Activated CD4-positive, CD25-positive, alpha-beta regulatory T cell treated with anti-CD3 and anti-CD28 coated beads, Interleukin-2, amount 50 U/mL, for 16 hours (primary cell): ENCODE results near the gene NDFIP1.

ENCODE experiments used
- DNase-seq: peaks from one replicate; pipeline ENCODE4 v3.0.0-alpha.2; 2020; ENCODE audit warnings: low read depth, low spot score

The NDFIP1 gene

DNA sequence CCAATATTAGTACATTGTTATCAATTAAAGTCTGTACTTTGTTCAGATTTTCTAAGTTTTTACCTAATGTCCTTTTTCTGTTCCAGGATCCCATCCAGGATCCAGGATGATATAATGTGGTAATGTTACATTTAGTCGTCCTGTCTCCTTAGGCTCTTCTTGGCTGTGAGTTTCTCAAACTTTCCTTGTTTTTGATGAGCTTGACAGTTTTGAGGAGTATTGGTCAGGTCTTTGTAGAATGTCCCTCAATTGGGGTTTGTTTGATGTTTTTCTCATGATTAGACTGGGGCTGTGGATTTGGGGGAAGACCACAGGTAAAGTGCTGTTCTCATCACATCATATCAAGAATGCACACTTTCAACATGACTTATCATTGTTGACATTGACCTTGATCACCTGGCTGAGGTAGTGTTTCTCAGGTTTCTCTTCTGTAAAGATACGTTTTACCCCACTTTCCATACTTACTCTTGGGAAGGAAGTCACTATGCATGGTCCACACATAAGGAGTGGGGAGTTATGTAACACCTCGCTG is 9.6 kb downstream of the NDFIP1 start:
- DNase-seq, result no peak

DNA sequence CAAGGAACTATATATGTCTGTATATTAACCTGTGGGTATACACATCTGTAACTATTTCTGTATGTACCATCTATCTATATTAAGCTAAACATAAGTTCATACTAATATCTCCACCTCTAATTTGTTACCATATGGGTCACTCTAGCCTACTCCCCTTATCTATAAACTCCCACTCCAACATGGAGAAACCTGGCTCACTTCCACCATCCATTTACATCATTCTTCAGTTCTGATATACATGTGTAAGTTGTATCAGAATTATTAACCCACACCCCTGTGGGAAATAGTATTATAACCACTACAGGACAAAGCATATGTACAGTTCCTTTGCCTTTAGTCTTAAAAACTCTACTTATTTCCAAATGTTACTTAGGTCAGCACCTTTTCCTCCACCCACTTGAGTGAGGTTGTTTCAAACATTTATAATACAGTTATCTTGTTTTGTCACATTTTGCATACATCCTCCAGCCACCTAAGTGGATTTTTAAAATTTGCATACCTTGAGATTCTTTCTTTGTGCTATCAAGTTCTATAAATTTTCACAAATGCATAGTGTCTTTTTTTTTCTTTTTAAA is 10.6 kb downstream of the NDFIP1 start:
- DNase-seq, result no peak

DNA sequence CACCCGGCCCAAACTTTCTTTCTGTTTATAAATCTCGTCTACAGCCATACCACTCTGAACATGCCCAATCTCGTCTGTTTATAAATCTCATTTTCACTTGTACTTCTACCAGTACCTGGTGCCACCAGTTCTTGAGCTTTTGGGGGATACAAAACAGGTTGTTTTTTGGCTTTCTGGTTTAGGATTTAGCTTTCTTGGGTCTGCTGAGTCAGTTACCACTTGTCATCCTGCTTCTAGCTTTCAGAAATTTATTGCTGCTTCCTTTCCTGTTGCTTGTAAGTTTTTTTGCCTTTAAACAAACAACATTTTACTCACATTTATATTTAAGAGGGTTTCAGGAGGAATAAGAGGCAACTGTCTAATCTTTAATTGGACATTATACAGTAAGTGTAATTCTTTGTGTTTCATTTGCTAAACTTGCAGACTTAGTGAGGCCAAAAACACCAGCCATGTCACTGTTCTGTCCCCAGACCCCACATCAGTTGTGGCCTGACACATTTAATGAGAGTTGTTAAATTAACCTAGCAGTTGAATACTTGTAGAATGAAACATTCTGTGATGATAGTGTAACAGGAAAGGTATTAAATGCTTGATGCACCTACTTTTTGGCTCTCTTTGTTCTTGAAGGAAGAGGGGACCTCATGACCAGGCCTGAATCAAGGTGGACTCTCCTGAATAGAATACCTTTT is 11.8 kb downstream of the NDFIP1 start:
- no peak for DNase-seq

DNA sequence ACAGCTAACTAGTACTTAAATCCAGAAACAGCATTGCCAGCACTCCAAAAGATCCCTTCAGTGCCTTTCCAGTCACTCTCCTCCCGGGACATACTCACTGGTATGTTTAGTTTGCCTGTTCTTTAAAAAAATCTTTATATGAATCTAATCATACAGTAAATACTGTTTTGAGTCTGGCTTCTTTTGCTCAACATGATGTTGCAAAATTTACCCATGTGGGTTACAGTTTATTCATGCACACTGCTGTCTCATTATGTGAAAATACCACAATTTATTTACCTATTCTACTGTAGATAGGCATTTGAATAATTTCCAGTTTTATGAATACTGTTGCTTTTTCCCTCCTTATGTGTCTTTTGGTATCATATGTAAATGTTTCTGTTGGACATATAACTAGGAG is 13.5 kb downstream of the NDFIP1 start:
- no peak for DNase-seq

DNA sequence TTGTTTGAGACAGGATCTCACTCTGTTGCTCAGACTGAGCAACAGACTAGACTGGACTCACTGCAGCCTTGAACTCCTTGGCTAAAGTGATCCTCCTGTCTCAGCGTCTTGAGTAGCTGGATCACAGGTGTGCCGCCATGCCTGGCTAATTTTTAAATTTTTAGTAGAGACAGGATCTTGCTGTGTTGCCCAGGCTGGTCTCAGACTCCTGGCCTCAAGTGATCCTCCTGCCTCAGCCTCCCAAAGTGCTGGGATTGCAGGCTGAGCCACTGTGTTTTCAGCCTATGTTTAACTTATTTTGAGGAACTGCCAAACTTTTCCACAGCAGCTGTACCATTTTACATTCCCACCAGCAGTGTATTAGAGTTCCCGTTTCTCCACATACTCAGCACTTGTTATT is 16.8 kb downstream of the NDFIP1 start:
- DNase-seq, result no peak

DNA sequence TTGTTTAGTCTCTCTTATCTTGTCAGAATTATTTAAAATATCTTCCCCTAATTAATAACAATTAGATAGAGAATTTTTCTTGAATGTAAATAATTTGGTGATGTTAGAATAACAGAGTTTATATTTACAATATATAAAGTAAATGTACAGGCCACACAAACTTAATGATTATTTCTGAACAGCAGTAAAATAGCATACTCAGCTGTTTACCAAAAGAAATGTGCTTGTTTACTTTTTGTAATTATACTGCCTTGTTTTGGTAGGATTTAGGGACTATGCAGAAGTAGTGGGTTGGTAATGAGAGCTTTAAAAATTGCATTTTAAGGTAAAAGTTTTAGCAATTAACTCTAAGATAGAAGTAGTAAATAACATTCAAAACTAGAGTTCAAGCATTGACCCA is 17.4 kb downstream of the NDFIP1 start:
- no peak for DNase-seq

DNA sequence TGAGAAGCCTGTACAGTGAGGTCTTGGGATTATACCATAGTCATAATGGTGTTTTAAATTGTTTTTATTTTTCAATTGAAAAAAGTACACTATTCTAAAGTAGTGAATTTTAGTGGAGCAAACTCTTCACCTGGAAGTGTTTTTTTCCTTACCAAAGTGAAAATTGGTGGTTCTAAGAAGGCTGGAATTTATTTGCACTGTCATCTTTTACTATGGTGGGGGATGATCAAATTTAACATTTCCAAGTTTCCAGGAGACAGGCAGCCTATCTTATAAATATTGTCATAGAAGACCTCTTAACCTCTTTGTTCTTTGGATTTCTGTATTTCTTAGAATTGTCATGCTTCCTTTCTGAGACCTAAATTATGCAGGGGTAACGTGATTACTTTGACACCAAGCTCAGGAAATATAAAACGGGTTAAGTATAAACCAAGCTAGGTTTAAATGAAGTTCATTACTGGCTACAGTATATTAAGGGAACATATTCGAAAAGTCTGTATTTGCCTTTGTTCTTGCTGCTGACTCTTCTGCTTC is 20.2 kb downstream of the NDFIP1 start:
- DNase-seq, result no peak

DNA sequence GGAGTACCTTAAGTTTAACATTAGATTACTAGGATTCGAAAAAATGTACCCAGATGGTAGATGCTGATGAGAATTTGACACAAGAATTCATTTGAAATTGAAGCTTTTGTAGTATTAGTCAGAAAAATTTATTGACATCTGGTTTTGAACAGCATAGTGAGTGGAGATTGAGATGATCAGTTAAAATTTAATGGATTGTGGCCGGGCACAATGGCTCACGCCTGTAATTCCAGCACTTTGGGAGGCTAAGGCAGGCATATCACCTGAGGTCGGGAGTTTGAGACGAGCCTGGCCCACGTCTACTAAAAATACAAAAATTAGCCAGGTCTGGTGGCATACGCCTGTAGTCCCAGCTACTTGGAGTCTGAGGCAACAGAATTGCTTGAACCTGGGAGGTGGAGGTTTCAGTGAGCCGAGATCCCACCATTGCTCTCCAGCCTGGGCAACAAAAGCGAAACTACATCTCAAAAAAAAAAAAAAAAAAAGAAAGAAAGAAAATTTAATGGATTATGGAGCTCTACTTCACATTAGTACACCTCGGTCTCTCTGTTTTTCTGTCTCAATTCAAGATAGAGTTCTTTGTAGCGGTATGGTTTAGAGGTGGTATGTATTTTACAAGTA is 21.0 kb downstream of the NDFIP1 start:
- DNase-seq, result no peak

DNA sequence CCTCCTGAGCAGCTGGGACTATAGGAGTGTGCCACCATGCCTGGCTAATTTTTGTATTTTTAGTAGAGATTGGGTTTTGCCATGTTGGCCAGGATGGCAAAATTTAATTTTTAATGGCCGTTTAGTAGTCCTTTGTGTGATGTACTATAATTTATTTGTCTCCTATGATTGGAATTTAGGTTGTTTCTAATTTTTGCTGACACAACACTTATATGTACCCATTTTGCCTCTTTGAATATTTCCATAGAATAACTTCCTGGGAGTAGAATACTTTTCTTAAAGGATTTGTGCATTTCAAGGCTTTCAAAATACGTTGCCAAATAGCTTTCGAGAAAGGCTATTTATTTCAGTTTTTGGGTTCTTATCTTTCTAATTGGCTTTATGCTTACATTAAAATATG is 22.8 kb downstream of the NDFIP1 start:
- no peak for DNase-seq

DNA sequence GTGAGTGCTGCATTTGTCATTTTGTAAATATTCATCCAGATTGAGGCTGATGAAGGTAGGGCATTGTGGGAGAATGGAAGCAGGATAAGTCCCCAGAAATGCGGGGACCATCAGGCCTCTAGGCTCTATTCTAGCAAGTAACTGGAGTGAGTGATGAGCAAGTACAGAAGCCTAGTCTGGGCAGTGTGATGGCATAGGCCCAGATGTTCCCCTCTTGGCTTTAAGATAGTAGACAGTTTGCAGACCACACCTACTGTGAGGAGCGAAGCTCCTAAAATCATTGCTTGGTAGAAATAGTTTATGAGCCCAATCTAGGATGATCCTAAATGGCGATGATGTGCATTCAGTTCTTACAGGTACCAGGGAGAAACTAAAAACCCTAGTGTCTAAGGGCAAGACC is 24.3 kb downstream of the NDFIP1 start:
- no peak for DNase-seq

DNA sequence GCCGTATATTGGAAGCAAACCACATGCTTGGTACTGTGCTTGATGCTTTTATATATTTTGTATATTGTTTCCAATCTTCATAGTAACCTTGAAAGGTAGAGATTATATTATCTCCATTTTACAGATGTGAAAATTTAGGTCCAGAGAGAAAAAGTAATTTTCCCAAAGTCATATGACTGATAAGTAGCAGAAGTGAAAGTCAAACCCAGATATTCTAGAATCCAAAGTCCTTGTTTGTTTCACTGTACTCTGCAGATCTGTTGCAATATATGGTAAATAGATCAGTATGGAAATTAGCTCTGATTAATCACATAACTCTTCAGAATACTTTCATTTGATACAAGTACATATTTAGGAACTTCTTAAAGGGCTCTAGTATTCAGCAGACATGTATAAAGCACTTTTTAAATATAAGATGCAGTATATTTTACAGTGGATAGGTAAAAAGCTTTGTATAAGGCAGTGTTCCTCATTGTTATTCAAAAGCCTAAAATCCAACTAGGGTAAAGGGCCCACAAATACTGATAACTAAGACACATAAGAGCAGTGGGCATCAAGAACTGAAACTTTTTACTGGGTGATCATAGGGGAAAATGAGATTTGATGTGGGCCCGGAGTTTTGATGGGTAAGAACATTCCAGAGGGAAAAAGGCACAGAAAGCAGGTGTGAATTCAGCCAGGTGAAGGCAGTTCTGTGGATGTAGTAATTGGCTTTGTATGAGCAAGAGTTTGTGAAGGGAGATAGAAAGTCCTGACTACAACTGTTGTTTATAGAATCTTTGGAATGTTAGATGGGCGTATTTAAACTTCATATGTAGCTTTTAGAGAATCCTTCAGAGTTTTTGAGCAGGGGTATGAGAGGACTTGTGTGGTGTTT is 25.0 kb downstream of the NDFIP1 start:
- no peak for DNase-seq

DNA sequence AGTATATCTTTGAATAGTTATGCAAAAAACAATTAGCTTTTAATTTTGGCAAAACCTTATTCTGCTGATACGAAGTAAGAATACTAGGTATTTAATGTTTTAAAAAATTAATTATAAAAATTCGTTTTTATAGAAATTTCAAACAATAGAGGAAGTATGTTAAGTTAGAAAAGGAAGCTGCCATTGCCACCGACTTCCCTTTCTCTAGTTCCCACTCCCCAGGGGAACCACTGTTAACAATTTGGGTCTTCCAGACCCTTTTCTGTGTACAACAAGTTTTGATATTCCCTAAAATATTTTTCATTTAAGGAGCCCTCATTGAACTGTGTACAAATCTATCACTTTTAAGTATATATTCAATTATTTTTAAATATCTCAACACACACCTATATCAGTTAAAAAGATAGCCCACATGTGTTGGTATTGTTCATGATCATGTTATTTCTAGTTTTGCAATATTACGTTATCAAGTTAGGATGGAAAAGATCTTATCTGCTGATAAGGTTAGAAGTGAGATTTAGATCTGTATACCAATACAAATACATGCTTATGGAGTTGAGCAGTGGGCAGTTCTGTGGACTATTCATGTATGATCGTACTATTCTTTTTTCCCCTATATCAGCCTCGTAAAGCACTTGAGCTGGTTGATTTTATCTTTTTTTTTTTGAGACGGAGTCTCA is 25.9 kb downstream of the NDFIP1 start:
- no peak for DNase-seq

DNA sequence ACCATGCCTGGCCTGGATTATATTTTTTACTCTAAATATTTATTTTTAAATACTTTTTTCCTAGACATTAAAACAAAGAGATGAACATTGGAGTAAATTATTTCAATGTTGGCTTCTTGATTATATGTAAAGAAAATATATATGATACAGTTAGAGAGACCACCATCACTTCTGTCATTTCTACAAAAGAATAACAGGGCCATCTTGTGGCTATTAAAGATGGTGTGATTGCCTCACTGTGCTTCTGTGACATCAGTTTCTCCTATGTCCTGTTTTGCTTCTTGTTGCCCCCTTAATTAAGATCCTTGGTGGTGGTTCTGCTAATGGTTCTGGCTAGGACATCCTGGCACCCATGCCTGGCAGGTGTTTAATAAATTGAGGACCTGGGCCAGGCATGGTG is 32.9 kb downstream of the NDFIP1 start:
- no peak for DNase-seq

DNA sequence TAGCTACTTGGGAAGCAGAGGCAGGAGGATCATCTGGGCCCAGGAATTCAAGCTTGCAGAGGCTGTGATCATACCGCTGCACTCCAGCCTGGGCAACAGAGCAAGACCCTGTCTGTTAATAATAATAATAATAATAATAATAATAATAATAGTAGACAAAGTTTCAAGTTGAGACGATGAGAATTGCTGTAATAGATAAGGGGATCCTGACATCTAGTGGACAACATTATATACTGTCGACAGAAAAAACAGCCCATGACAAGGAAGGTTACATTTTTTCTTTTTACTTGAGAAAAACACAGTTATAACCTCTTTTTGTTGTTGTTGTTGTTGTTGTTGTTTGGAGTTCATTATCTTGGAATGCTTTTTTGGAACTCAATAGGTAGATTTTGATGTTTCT is 35.3 kb downstream of the NDFIP1 start:
- no peak for DNase-seq

DNA sequence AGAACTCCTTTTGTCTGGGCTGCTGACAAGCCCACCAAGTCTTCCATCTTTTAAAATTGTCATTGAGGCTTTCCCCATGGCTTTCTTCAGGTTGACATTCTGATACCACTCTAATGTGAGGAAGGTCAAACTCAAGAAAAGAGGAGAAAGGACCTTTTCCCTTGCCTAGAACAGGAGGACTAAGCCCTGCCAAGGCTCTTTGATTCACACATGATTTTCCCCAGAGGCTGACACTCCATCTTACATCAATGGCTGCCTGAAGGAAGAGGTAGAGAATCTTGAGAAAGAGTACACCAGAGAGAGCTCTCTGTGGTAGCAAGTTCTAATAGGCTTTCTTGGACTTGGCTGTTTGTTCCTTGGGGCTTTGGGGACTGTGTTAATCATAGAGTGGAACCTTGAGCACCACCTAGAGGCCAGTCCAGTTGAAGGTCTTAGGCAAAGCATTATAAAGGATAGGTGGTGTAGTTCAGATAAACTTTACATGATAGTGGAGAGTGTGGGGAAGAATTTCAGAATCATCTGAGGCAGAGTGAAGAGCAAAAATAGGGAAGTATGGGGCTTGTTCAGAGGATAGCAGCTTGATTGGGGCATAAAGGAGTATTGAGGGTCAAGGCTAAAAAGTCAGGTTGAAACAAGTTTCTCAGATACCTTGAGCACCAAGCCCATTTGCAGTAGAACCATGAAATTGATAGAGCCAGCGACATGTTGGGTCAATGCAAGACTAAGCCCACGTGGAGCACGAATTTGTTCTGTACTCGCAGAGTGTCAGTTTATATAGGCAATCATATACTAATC is 36.7 kb downstream of the NDFIP1 start:
- DNase-seq, result peak; percentile 41

DNA sequence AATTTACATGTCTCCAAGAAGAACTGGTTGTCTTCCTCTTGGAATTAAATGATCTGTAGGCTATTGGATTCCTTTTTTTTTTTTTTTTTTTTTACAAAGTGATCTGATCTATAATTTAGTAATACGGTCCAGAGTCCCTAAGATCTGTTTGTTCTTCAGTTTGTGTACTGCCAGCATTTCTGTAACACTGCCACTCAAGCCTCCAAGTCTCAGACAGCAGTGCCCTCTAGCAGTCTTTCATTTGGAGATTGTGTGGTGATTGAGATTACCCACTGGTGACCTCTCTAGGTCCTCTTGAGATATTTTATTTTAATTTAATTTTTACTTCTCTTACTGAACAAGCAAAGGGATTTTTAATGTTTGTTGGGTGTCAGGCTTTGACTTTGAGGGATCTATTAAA is 40.8 kb downstream of the NDFIP1 start:
- DNase-seq, result no peak

DNA sequence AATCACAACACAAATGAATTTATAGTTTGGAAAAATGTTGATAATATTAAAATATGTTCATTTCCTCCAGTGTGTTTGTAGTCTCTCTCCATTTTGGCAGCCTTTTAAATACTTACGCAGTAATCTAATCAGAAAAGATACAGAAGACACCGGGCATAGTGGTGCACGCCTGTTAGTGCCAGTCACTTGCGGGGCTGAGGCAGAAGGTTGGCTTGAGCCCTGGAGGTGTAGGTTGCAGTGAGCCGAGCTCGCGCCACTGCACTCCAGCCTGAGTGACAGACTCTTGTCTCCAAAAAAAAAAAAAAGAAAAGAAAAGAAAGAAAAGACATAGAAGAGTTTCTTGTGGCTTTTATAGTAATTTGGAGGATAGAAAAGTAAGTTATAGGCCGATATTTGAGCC is 41.9 kb downstream of the NDFIP1 start:
- DNase-seq, result no peak

DNA sequence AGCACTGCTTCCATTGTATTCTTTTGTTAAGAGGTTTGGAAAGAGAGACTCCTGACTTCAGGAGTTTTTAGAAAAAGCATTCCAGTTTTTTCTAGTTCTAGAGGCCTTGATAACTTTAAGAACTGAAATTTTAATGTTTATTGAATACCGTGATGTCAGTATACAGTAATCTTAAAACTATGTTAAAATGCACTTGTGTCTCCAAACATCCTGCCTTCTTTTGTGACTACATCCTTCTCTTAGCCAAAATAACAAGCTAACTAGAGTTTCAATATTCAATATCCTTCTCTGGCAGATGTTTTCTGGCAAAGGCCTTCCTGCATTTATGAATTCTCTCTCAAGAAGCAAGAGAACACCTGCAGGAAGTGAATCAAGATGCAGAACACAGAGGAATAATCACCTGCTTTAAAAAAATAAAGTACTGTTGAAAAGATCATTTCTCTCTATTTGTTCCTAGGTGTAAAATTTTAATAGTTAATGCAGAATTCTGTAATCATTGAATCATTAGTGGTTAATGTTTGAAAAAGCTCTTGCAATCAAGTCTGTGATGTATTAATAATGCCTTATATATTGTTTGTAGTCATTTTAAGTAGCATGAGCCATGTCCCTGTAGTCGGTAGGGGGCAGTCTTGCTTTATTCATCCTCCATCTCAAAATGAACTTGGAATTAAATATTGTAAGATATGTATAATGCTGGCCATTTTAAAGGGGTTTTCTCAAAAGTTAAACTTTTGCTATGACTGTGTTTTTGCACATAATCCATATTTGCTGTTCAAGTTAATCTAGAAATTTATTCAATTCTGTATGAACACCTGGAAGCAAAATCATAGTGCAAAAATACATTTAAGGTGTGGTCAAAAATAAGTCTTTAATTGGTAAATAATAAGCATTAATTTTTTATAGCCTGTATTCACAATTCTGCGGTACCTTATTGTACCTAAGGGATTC is 43.1 kb downstream of the NDFIP1 start:
- DNase-seq, result peak; percentile 50

DNA sequence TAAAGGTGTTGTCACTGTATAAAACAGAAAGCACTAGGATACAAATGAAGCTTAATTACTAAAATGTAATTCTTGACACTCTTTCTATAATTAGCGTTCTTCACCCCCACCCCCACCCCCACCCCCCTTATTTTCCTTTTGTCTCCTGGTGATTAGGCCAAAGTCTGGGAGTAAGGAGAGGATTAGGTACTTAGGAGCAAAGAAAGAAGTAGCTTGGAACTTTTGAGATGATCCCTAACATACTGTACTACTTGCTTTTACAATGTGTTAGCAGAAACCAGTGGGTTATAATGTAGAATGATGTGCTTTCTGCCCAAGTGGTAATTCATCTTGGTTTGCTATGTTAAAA is 43.8 kb downstream of the NDFIP1 start:
- no peak for DNase-seq
